Measurements from ENCODE around the gene ATP9A.

- TF ChIP-seq EZH2 (IDR thresholded peaks at IDR 0.05; ENCODE audit: borderline replicate concordance, low read depth, low read length, severe bottlenecking) (no peak), POLR2A (IDR thresholded peaks at IDR 0.05; ENCODE audit: low read depth, low read length) (no peak), CTCF (IDR thresholded peaks at IDR 0.05; ENCODE audit: extremely low read depth in 1 of 2, insufficient read depth in 1 of 2, low read depth in 1 of 2, low read length in 2 of 2) (no peak), FOS (IDR thresholded peaks at IDR 0.05; ENCODE audit: borderline replicate concordance, insufficient read depth, low read length) (no peak), POLR2AphosphoS5 (IDR thresholded peaks at IDR 0.05; ENCODE audit: insufficient read depth, low read depth, low read length) (no peak), JUN (IDR thresholded peaks at IDR 0.05; ENCODE audit: borderline replicate concordance, insufficient read depth, insufficient read length, low read depth) (no peak), MAX (IDR thresholded peaks at IDR 0.05; ENCODE audit: insufficient read depth, insufficient read length) (no peak), GATA2 (IDR thresholded peaks at IDR 0.05; ENCODE audit: insufficient read depth, insufficient read length, low read depth, low read length) (no peak), MYC (IDR thresholded peaks at IDR 0.05; ENCODE audit: low read depth, low read length) (no peak)
Measured at GRCh38 chr20:51634257-51634656, 133.9 kb downstream of the ATP9A start.
